GM18867 (cell line): ENCODE measurements around the gene ARAP2.
A peak's percentile ranks its signal among the peaks of the same experiment; 100 is the strongest.

ENCODE experiments used
- ATAC-seq: cut with Tn5 transposase; IDR thresholded peaks from one replicate; pipeline ENCODE4 v1.9.1; 2021; ENCODE audit warnings: mild to moderate bottlenecking, moderate library complexity; ENCODE audit not compliant: unreplicated experiment

The ARAP2 gene

GRCh38 chr4:36133658-36134057, 110.7 kb downstream of the ARAP2 start:
- no peak for ATAC-seq

DNA sequence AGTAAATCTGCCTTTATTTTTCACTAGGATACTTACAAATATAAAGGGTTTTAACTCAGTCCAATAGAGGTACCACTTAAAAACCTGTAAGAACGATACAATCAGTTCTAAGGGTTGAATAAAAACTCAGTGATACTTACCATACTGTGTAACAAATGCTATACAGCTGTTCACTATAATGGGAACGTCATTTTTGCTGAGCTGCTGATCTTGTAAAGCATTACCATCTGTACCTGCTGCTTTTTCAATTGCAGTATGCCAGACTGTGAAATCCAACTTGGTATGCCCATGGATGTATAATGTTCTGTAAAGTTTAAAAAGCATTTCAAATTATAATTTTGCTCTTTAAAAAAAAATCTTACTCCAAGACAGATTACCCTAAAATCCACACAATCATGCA, 111.2 kb downstream of the ARAP2 start:
- ATAC-seq: no peak

DNA sequence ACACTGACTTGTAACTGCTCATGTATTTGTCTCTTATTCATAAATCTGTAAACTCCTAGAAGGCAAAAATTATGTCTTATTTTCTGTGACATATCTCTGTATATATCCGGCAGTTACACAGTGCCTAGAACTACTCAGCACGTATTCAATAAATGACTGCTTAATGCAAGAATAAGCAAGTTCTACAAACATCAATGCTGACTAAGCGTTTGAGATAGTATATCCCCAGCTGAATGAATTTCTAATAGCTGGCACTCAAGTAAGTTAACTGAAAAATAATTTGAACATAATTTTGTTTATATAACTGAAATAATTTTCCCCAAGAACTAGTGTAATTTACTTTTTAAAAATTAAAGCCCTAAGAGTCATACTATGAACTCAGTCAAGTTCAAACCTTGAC, 113.7 kb downstream of the ARAP2 start:
- ATAC-seq: no peak

- no peak for ATAC-seq
Observed at GRCh38 chr4:36128689-36129088, 115.6 kb downstream of the ARAP2 start.

DNA sequence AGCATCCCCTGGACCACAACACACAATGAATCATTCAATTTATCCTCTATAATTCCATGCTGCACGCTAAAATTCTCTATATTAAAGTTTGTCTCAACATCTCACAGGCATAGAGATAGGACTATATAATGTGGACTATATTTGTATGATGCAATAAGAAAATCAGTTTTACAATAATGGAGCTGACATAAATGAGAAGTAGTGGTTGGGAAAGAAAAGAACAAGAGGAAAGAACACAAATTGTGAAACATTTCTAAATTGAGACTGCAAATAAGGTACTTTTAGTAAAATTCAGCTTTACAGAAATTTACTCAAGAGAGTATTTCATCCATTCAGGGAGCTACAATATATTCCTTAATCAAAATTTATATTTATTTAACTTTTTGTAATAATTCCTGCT, 120.4 kb downstream of the ARAP2 start:
- ATAC-seq: no peak

DNA sequence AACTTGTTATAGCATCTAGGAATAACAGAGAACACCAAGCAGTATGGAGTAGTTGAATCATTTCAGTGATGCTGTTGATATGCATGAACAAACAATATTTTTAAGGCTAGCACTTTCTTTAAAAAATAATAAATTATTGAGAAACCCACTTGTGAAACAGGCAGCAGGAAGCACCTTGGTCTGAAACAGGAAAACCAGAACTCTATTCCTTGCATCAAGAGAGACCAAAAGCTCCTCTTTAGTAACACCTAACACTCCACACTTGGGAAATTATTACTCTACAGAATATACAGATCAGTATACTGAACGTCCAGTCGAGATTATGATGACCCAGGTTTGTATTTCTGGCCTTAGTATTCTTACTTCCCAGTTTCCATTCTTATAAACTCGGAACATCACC, 129.0 kb downstream of the ARAP2 start:
- no peak for ATAC-seq

DNA sequence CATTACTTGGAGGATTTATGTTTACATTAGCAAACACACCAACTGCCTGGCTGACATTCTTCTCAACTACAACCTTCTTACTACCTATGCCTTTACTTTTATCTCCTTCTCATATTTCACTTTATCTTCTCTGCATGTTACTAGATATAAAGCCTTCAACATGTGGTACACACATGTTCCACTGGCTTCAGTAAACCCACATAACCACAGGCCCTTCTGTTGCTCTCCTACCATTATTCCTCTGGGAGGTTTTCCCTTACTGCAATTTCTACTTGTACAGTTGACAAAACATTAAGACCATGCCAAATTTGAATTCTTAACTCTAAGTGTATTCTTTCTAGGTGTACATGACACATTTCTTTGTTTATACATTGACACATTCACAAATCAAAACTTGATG, 133.1 kb downstream of the ARAP2 start:
- ATAC-seq: no peak

GRCh38 chr4:36099509-36099908, 144.8 kb downstream of the ARAP2 start:
- ATAC-seq: no peak

DNA sequence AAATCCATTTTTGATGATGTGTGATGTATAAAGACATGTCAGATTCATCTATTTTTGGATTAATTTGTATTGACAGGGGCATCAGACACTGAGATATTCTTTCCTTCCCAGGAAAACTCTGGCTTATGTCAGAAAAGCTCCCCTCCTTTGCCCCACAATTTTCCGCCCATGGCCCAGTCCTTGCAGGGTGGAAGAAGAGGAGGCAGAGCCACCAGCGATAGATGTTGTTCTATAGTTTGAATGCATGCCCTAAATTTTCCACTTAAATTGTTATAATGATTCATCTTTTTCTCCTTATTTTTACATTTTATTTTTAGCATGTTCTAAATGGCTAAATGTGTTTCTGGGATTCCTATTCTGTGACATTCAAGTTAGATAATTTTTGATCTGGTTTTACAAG, 149.3 kb downstream of the ARAP2 start:
- ATAC-seq: no peak

- no peak for ATAC-seq
Observed at GRCh38 chr4:36091997-36092396, 152.3 kb downstream of the ARAP2 start.

- no peak for ATAC-seq
Observed at GRCh38 chr4:36088542-36088941, 155.8 kb downstream of the ARAP2 start.

DNA sequence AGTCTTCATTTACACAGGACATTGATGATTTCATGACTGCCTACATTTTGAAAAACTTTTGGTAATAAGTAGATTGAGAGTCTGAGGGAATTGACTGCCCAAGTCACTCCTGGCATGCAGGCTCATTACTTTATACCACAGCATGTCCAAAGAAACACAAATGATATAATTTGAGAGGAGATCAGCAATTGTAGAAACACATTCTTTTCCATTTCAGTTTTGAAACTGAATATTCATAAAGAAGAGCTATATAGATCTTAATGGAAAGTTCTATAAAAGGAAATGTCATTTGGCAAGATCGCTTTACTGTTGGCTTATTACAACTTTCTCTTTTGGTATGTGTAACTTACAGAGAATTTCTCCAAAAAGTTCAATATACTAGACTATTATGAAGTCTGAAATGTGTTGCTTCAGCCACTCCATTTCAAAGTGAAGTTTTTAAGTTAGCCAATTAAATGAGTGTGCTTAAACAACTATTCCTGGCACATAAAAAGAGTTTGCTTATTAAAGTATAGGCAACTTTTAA, 158.0 kb downstream of the ARAP2 start:
- ATAC-seq: no peak

GRCh38 chr4:36082817-36083216, 161.5 kb downstream of the ARAP2 start:
- no peak for ATAC-seq

- ATAC-seq: peak; percentile 98
Observed at GRCh38 chr4:36081185-36081584, 163.1 kb downstream of the ARAP2 start.

DNA sequence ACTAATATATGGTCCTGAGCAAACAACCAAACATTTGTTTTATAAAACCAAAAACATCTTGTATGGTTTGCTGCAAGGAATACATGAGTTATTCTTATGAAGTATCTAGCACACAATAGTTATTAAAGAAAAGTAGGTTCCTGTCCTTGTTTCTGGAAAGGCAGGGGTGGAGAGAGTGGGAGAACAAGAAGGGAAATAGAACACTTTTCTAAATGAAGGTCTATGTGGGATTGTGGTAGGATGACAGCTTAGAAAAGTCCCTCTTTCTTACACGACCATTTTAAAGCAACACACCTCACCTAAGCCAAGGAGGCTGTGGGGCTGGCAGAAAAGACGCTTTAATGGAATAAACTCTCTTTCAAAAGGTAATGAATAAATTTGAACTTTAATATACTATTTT, 164.6 kb downstream of the ARAP2 start:
- no peak for ATAC-seq

GRCh38 chr4:36078319-36078718, 166.0 kb downstream of the ARAP2 start:
- ATAC-seq: no peak

DNA sequence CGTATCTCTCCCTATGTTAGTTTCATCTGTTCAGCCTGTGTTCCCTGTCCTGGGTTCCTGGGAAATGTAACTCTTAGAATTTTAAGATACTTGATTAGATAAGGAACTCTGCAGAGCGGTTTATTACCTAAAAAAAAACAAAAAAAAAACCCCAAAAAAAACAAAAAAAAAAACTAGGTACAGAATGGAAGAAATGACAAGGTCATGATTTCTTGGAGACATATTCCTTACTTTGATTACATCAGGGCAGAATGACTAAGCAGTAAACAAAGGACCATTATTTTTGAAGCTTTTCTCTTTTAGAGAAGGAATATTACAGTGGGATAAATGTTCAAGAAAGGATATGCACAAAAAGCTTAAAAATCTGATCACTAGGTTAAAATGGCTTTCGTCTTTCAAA, 171.8 kb downstream of the ARAP2 start:
- ATAC-seq: no peak

DNA sequence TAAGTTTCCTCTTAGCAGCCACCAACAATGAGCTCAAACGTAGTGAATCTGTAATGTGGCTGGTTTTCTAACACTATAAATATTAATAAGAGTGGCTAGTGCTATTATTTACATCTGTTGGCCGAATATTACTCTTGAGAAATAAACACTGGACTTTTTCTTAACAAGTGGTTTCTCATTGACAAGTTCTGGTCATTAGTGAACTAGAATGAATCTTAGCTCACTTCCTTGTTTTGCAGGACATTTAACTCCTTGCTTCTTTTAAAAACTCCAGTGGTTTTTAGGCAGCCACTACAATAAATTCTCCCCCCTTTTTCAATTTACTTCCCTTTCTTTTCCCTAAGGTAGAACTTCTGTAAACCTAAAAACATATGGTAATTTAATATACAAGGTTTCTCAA, 177.2 kb downstream of the ARAP2 start:
- no peak for ATAC-seq

DNA sequence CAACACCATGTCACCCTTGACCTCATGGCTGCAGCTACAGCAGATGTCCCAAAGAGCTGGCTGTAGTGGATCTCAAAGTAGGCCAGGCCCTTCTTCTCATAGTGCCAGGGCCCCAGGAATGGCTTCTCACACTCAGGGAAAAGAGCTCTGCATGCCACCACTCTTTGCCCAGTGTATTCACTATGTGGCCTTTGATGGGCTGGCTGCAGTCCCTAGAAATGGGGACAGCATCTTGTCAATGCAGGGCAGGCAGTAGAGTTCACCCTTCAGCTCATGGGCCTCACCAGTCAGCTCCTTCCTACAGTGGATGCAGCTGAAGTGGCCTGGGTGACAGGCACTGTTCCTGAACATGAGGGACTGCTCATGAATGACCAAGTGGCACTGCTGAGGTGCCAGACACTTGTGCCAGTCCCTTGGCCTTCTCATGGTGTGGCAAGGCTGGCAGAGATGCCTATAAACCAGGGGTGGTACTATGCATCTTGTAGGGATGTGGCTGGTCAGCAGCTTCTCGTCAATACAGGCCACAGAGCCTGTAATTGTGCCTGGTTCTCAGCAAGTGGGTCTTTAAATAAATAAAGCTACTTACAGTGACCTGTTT, 178.9 kb downstream of the ARAP2 start:
- no peak for ATAC-seq

DNA sequence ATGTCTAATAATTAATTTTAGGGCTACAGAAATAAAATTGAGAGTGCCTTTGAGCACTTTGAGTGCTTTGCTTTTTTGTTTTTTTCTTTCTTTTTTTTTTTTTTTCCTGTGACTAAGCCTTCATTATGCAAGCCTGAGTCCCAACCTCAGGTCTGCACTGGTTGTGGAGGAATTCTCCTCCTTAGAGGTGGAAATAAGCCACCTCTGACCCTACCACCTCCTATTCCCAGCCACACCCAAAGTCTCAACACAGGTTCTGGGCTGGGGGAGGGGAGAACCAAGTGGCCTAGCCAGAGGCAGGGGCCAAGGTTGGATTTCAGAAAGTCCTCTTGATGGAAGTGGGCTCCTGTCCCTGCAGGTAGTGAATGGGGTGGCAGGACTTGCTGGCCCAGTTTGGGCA, 180.2 kb downstream of the ARAP2 start:
- ATAC-seq: no peak

- no peak for ATAC-seq
Observed at GRCh38 chr4:36056136-36056535, 188.2 kb downstream of the ARAP2 start.

- no peak for ATAC-seq
Observed at GRCh38 chr4:36054694-36055422, 189.5 kb downstream of the ARAP2 start.

GRCh38 chr4:36053930-36054329, 190.4 kb downstream of the ARAP2 start:
- ATAC-seq: no peak
